T-cell (primary cell): ENCODE data around the gene UCK1. TPM values are rescaled to one million over a fixed set of nuclear protein-coding genes. Genes with fewer than 3 reads are reported as not detected.

ENCODE experiments used
- ATAC-seq, 4 experiments: fragments of 200-7000 bp in 3 of 4; fragments of 150-1000 bp in 1 of 4; cut with Tn5 transposase; replicated peaks in 1 of 4; 1 replicate in 3 of 4; 2 replicates in 1 of 4; pipeline ENCODE4 v1.10.0; 2021; ENCODE audit warnings: moderate library complexity in 3 of 4, mild to moderate bottlenecking in 2 of 4, moderate number of reproducible peaks in 1 of 4
- CTCF ChIA-PET, 2 donors: fragments of 300-600 bp; sonication (Branson Sonifier 250); formaldehyde crosslinking; loops; one replicate each; lab custom pipeline; 2022; ENCODE audit warnings: antibody characterized with exemption in 2 of 2; lab: Charles Lee
- POLR2A ChIA-PET, 2 donors: fragments of 300-600 bp; sonication (Branson Sonifier 250); formaldehyde crosslinking; loops; one replicate each; lab custom pipeline; 2022; ENCODE audit warnings: antibody characterized with exemption in 2 of 2; lab: Charles Lee
- DNase-seq, 35 experiments: peaks; one replicate each; pipeline versions ENCODE4 v3.0.0 to v3.0.0-alpha.2; 2013 to 2023
- H3K27ac ChIP-seq: one replicate; pipeline ENCODE4 v1.5.1; 2013; ENCODE audit warnings: low read length
- H3K27me3 ChIP-seq, 2 experiments: replicated peaks in 1 of 2; 1 replicate in 1 of 2; 2 replicates in 1 of 2; pipeline versions ENCODE4 v1.6.1 to v1.7.0; 2013; ENCODE audit warnings: low read length in 1 of 2, mixed read lengths in 1 of 2; ENCODE audit not compliant: control insufficient read depth in 2 of 2, insufficient read depth in 2 of 2; ENCODE audit errors: extremely low read depth in 1 of 2
- H3K36me3 ChIP-seq, 2 donors: 1 replicate in 1 of 2; 2 replicates in 1 of 2; pipeline versions ENCODE4 v1.6.1 to v1.7.0; 2013; ENCODE audit warnings: low read length in 1 of 2; ENCODE audit not compliant: control insufficient read depth in 2 of 2, insufficient read depth in 1 of 2; ENCODE audit errors: extremely low read depth in 1 of 2
- H3K4me1 ChIP-seq, 2 experiments: 1 replicate in 1 of 2; 2 replicates in 1 of 2; pipeline versions ENCODE4 v1.6.1 to v1.7.0; 2013; ENCODE audit warnings: low read length in 2 of 2, mixed read lengths in 1 of 2; ENCODE audit not compliant: insufficient read depth in 2 of 2, control insufficient read depth in 1 of 2; ENCODE audit errors: extremely low read depth in 1 of 2
- H3K4me3 ChIP-seq, 2 donors: 1 replicate in 1 of 2; 2 replicates in 1 of 2; pipeline versions ENCODE4 v1.5.1 to v1.7.0; 2013; ENCODE audit warnings: mild to moderate bottlenecking in 2 of 2, low read length in 1 of 2, moderate library complexity in 1 of 2; ENCODE audit not compliant: control insufficient read depth in 1 of 2; ENCODE audit errors: extremely low read depth in 1 of 2
- H3K9me3 ChIP-seq: 2 replicates; pipeline ENCODE4 v1.7.0; 2013
- H3K27ac Mint-ChIP-seq, 2 donors: one replicate each; pipeline ENCODE4 v1.8.0; 2020 to 2021; ENCODE audit warnings: mild to moderate bottlenecking in 2 of 2, mixed read lengths in 2 of 2
- H3K27me3 Mint-ChIP-seq, 2 donors: one replicate each; pipeline ENCODE4 v1.8.0; 2021 to 2022; ENCODE audit warnings: mixed read lengths in 2 of 2
- H3K36me3 Mint-ChIP-seq: one replicate; pipeline ENCODE4 v1.8.0; 2021; ENCODE audit warnings: mixed read lengths
- H3K4me1 Mint-ChIP-seq, 3 donors: one replicate each; pipeline ENCODE4 v1.8.0; 2020 to 2022; ENCODE audit warnings: mixed read lengths in 3 of 3, mild to moderate bottlenecking in 1 of 3
- H3K4me3 Mint-ChIP-seq, 3 donors: one replicate each; pipeline ENCODE4 v1.8.0; 2020 to 2022; ENCODE audit warnings: mild to moderate bottlenecking in 3 of 3, mixed read lengths in 3 of 3, moderate library complexity in 3 of 3
- H3K9me3 Mint-ChIP-seq, 3 donors: one replicate each; pipeline ENCODE4 v1.8.0; 2020 to 2022; ENCODE audit warnings: mixed read lengths in 3 of 3
- WGBS: methylation state at CpG from one replicate; pipeline ENCODE4 v1.1.5; 2013; ENCODE audit warnings: missing lambda C conversion rate; ENCODE audit not compliant: insufficient coverage; 5-methylcytosine and 5-hydroxymethylcytosine counted together
- total RNA-seq, 35 experiments: library from RNA in 6 of 35; stranded (reverse) in 6 of 35; fragments of 120-200 nt in 1 of 35; gene quantifications; one replicate each; pipeline versions ENCODE4 v1.2.1 to v1.2.4 and lab custom pipeline; 2013 to 2026

UCK1 gene
- total RNA-seq, 5 donors from 2014 or later (not counting 1 experiment from before 2014, with no cell fraction given): 20.0 to 34.7 (median 32.0) TPM

DNA sequence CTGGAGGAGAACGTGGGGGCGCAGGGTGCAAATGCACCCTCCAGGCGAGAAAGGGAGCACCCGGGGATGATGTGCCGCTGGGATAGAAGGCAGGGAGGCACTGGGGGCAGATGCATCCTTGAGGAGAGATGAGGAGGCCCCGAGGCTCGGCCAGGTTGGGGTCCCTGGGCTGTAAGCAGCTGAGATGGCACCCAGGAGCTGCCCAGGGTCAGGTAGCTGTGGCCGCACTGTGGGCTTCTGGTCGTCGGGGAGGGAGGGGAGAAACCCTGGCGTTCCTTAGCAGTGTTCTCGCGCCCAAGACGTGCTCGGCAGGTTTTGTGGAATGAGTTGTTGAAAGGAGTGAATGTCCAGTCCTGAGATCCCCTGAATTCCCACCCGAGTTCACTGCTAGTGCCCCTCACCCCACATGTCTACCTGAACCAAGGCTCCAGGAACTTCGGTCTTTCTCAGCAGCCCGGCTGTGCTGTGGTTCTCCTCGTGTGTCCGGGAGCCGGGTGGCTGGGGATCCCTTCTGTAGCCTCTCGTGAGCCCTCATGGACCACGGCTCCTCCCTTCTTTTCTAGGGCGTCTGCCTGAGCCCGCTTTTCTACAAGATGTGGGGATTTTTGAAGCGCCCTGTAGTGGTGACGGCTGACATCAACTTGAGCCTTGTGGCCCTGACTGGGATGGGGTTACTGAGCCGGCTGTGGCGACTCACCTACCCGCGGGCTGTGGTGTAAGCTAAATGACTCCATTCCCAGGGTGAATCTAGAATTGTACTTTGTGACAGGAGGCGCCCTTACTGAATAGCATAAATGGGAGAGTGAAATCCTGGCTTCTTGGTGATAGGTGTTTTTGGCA lies 27.2 kb downstream of the UCK1 start:
- POLR2A ChIA-PET: interaction anchor here in 1 of 2 donors (0.5 kb wide), 1 partner anchor 130 kb away, joined by 11 read pairs; no protein-coding TSS in a partner anchor
- peak in 34 of 35 experiments; percentile 13 to 78 (median 49) for DNase-seq
- H3K27me3 Mint-ChIP-seq: no peaks in the 10 kb centered on the region
- no peaks in the 10 kb centered on the region for H3K27me3 ChIP-seq
- peaks cover 34 to 54% of the 10 kb centered on the region in 2 experiments for H3K4me1 ChIP-seq
- peaks cover 11% of the 10 kb centered on the region for H3K36me3 Mint-ChIP-seq
- H3K4me3 ChIP-seq: peak overlapping the region; percentile 76 to 78
- H3K9me3 ChIP-seq: no peaks in the 10 kb centered on the region
- 8% methylated on average over 17 of the region's 32 CpGs for WGBS
- peak in 2 of 4 experiments; percentile 8 to 40 for ATAC-seq
- H3K9me3 Mint-ChIP-seq: no peaks in the 10 kb centered on the region
- peaks cover 8 to 18% of the 10 kb centered on the region in 2 donors for H3K36me3 ChIP-seq
- peaks cover 51 to 64% (median 57%) of the 10 kb centered on the region in 3 donors for H3K4me1 Mint-ChIP-seq
- no peak overlapping the region for H3K27ac ChIP-seq
- CTCF ChIA-PET: no interaction called here
- peak overlapping the region; percentile 92 to 95 (median 92) for H3K4me3 Mint-ChIP-seq
- H3K27ac Mint-ChIP-seq: peak overlapping the region; percentile 80 to 84

- H3K4me3 Mint-ChIP-seq: peak within 1 kb of the TSS; percentile 92 to 95 (median 92)
- H3K27me3 Mint-ChIP-seq: no peaks in the 10 kb centered on the region
Measured at GRCh38 chr9:131502781-131503625, 28.1 kb downstream of the UCK1 start, which contains the start of gene POMT1. POMT1 (plus strand) TSS chr9:131502918; CDS start chr9:131504219, 1,301 bp downstream.

GRCh38 chr9:131500939-131501541 lies 30.0 kb downstream of the UCK1 start:
- H3K4me1 Mint-ChIP-seq: peaks cover 69 to 74% (median 70%) of the 10 kb centered on the region in 3 donors
- peak overlapping the region in 1 of 2 donors; percentile 12 for H3K4me3 ChIP-seq

More at GRCh38 chr9:131502781-131503625, 28.1 kb downstream of the UCK1 start, which contains the start of gene POMT1:
- peak within 1 kb of the TSS; percentile 80 to 84 for H3K27ac Mint-ChIP-seq
- ATAC-seq: peak; percentile 61 to 73 (median 66)
- POLR2A ChIA-PET: no interaction called here
- Histone ChIP-seq H3K27ac (peak within 1 kb of the TSS; percentile 47), H3K4me3 (peak within 1 kb of the TSS; percentile 76 to 78), H3K9me3 (no peaks in the 10 kb centered on the region), H3K36me3 (peaks cover 8 to 21% of the 10 kb centered on the region in 2 donors), H3K27me3 (no peaks in the 10 kb centered on the region), H3K4me1 (peaks cover 34 to 61% of the 10 kb centered on the region in 2 experiments)
- CTCF ChIA-PET: no interaction called here
- DNase-seq: peak; percentile 76 to 95 (median 83)
- under 1% methylated on average over 83 of the region's 83 CpGs for WGBS
- H3K36me3 Mint-ChIP-seq: peaks cover 9% of the 10 kb centered on the region
- no peaks in the 10 kb centered on the region for H3K9me3 Mint-ChIP-seq
- H3K4me1 Mint-ChIP-seq: peaks cover 58 to 73% (median 65%) of the 10 kb centered on the region in 3 donors

GRCh38 chr9:131500377-131500776 lies 30.7 kb downstream of the UCK1 start:
- 0% methylated on average over 6 of the region's 12 CpGs for WGBS
- peak overlapping the region; percentile 76 for H3K27ac ChIP-seq

More at GRCh38 chr9:131500939-131501541, 30.0 kb downstream of the UCK1 start:
- Histone ChIP-seq H3K27ac (peak overlapping the region; percentile 76), H3K27me3 (no peaks in the 10 kb centered on the region), H3K4me1 (peaks cover 34 to 74% of the 10 kb centered on the region in 2 experiments), H3K36me3 (peaks cover 13 to 27% of the 10 kb centered on the region in 2 donors), H3K9me3 (no peaks in the 10 kb centered on the region)
- Mint-ChIP-seq H3K9me3 (no peaks in the 10 kb centered on the region), H3K4me3 (peak overlapping the region; percentile 92 to 95 (median 92)), H3K27me3 (no peaks in the 10 kb centered on the region), H3K36me3 (peaks cover 15% of the 10 kb centered on the region), H3K27ac (peak overlapping the region; percentile 89 to 95)
- ATAC-seq (peak; percentile 9 to 57 (median 48)), DNase-seq (peak in 28 of 35 experiments; percentile 3 to 69 (median 29))
- CTCF ChIA-PET: interaction anchor here (0.5 to 1.5 kb wide), 4 partner anchors 22 to 177 kb away, joined by 3 to 4 read pairs (median 4); no protein-coding TSS in a partner anchor
- 84% methylated on average over 3 of the region's 5 CpGs for WGBS
- POLR2A ChIA-PET: interaction anchor here in 1 of 2 donors (0.6 to 1.0 kb wide), 2 partner anchors 27 to 128 kb away, joined by 3 read pairs; no protein-coding TSS in a partner anchor

GRCh38 chr9:131499254-131499767 lies 31.8 kb downstream of the UCK1 start:
- H3K27me3 ChIP-seq: no peaks in the 10 kb centered on the region
- Mint-ChIP-seq H3K27me3 (no peaks in the 10 kb centered on the region), H3K27ac (peak overlapping the region; percentile 89 to 95), H3K4me3 (peak overlapping the region in 1 of 3 donors; percentile 95), H3K4me1 (peaks cover 61 to 65% (median 62%) of the 10 kb centered on the region in 3 donors), H3K36me3 (peaks cover 20% of the 10 kb centered on the region), H3K9me3 (no peaks in the 10 kb centered on the region)
- H3K4me1 ChIP-seq: peaks cover 34 to 71% of the 10 kb centered on the region in 2 experiments
- 80% methylated on average over 1 of the region's 7 CpGs for WGBS
- CTCF ChIA-PET: interaction anchor here in 1 of 2 donors (0.7 to 1.5 kb wide), 2 partner anchors 179 to 260 kb away, joined by 3 to 4 read pairs; no protein-coding TSS in a partner anchor
- POLR2A ChIA-PET: no interaction called here
- peak overlapping the region; percentile 76 for H3K27ac ChIP-seq
- peaks cover 22 to 44% of the 10 kb centered on the region in 2 donors for H3K36me3 ChIP-seq
- no peak for ATAC-seq
- DNase-seq: no peak
- H3K4me3 ChIP-seq: no peak overlapping the region
- H3K9me3 ChIP-seq: no peaks in the 10 kb centered on the region

More at GRCh38 chr9:131500377-131500776, 30.7 kb downstream of the UCK1 start:
- no peaks in the 10 kb centered on the region for H3K27me3 ChIP-seq
- peaks cover 34 to 74% of the 10 kb centered on the region in 2 experiments for H3K4me1 ChIP-seq
- peak overlapping the region in 1 of 2 donors; percentile 15 for H3K4me3 ChIP-seq
- H3K4me1 Mint-ChIP-seq: peaks cover 70 to 72% (median 70%) of the 10 kb centered on the region in 3 donors
- H3K9me3 ChIP-seq: no peaks in the 10 kb centered on the region
- ChIA-PET CTCF (interaction anchor here (0.5 to 1.5 kb wide), 4 partner anchors 23 to 178 kb away, joined by 3 to 4 read pairs (median 4); no protein-coding TSS in a partner anchor), POLR2A (interaction anchor here in 1 of 2 donors (0.6 to 1.0 kb wide), 2 partner anchors 26 to 127 kb away, joined by 3 read pairs; no protein-coding TSS in a partner anchor)
- DNase-seq (peak; percentile 36 to 93 (median 79)), ATAC-seq (peak; percentile 67 to 82 (median 74))
- H3K36me3 Mint-ChIP-seq: peaks cover 15% of the 10 kb centered on the region
- H3K36me3 ChIP-seq: peaks cover 16 to 34% of the 10 kb centered on the region in 2 donors
- H3K9me3 Mint-ChIP-seq: no peaks in the 10 kb centered on the region
- H3K4me3 Mint-ChIP-seq: peak overlapping the region; percentile 92 to 95 (median 92)
- peak overlapping the region; percentile 89 to 95 for H3K27ac Mint-ChIP-seq
- no peaks in the 10 kb centered on the region for H3K27me3 Mint-ChIP-seq
